HG03039 (cell line): ENCODE data around the gene TTC5.
"Not testable (repeated sequence)": the region's sequence is repeated elsewhere in the genome, so short reads cannot be mapped to it uniquely, and the experiment has no call there.

ENCODE experiments used
- ATAC-seq: cut with Tn5 transposase; IDR thresholded peaks from one replicate; pipeline ENCODE4 v1.9.1; 2021; ENCODE audit warnings: mild to moderate bottlenecking, moderate library complexity; ENCODE audit not compliant: unreplicated experiment

The TTC5 gene, protein sequence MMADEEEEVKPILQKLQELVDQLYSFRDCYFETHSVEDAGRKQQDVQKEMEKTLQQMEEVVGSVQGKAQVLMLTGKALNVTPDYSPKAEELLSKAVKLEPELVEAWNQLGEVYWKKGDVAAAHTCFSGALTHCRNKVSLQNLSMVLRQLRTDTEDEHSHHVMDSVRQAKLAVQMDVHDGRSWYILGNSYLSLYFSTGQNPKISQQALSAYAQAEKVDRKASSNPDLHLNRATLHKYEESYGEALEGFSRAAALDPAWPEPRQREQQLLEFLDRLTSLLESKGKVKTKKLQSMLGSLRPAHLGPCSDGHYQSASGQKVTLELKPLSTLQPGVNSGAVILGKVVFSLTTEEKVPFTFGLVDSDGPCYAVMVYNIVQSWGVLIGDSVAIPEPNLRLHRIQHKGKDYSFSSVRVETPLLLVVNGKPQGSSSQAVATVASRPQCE

GRCh38 chr14:20305265-20306078 lies at the start of gene TTC5:
TSS of gene TTC5 (minus strand) at chr14:20305951. CDS start at chr14:20305937, 14 bp downstream.
- ATAC-seq: peak; percentile 87

DNA sequence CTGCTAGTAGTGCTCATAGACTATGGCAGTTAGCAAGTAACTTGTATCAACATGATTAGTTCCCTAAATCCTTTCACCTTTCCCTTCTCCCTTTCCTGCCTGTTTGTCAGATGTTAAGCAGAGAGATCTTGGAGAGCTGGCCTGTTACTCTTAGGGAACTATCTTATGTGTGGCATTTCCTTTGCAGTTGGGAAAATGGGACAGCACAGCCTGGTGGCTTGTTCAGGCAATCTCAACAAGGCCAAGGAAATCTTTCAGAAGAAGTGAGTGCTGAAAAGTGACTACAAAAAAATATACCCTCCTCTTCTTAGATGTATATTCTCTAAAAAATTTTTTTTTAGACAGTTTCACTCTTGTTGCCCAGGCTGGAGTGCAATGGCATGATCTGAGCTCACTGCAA lies 45.1 kb upstream of the TTC5 start:
- ATAC-seq: no peak

- no peak for ATAC-seq
These were observed 44.5 kb upstream of the TTC5 start for GRCh38 chr14:20350282-20350681.

DNA sequence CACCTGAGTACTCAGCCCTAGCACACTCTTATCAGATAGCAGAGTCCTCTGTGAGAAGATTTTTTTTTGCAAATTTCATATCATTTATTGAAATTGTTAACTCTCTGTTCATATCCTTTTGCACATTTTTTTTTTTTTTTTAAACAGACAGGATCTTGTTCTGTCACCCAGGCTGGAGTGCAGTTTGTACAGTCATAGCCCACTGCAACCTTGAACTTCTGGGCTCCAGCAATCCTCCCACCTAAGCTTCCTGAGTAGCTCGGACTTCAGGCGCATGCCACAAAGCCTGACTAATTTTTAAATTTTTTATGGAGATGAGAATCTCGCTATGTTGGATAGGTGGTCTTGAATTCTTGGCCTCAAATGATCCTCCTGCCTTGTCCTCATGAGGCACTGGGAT lies 42.0 kb upstream of the TTC5 start:
- ATAC-seq: no peak

DNA sequence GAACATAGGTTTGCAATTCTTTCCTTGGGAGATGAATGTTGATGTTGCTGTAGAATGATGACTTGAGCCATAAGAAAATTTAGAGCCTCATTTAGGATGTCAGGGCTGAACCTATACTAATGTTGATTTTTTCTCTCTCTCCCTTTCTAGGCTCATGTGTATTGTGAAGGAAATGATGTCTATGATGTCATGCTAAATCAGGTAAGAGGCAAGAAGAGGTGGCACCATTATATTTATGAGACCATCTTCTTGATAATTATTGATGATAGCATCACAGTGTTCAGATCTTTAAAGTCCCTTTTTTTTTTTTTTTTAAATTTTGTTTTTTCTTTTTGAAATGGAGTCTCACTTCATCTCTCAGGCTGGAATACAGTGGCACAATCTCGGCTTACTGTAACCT lies 41.0 kb upstream of the TTC5 start:
- no peak for ATAC-seq

DNA sequence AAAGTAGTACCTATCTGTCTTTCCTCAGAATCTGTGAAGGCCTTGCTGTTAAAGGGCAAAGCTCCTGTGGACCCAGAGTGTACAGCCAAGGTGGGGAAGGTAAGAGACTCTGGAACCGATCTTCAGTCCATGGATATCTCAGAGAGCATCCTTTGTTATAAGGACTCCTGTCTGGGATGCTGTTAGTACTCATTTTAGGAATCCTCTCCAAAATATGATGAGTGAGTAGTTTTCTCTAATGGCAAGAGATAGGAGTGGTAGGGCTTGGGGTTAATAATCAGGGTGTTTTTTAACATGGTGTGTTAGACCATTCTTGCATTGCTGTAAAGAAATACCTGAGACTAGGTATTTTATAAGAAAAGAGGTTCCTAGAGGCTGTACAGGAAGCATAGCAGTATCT lies 39.6 kb upstream of the TTC5 start:
- no peak for ATAC-seq

GRCh38 chr14:20343862-20344220 lies 38.1 kb upstream of the TTC5 start:
- ATAC-seq: no peak

GRCh38 chr14:20343092-20343861 lies 37.5 kb upstream of the TTC5 start, which contains the start of gene PARP2:
TSS of gene PARP2 (plus strand) at chr14:20343635. CDS start at chr14:20343642, 7 bp downstream.
- ATAC-seq: peak; percentile 95

GRCh38 chr14:20341646-20342045 lies 35.9 kb upstream of the TTC5 start:
- no peak for ATAC-seq

GRCh38 chr14:20341032-20341431 lies 35.3 kb upstream of the TTC5 start:
- not testable (repeated sequence) for ATAC-seq

- ATAC-seq: no peak
These were observed 28.3 kb upstream of the TTC5 start for GRCh38 chr14:20334017-20334416.

GRCh38 chr14:20333494-20333841 lies 27.7 kb upstream of the TTC5 start:
- no peak for ATAC-seq

DNA sequence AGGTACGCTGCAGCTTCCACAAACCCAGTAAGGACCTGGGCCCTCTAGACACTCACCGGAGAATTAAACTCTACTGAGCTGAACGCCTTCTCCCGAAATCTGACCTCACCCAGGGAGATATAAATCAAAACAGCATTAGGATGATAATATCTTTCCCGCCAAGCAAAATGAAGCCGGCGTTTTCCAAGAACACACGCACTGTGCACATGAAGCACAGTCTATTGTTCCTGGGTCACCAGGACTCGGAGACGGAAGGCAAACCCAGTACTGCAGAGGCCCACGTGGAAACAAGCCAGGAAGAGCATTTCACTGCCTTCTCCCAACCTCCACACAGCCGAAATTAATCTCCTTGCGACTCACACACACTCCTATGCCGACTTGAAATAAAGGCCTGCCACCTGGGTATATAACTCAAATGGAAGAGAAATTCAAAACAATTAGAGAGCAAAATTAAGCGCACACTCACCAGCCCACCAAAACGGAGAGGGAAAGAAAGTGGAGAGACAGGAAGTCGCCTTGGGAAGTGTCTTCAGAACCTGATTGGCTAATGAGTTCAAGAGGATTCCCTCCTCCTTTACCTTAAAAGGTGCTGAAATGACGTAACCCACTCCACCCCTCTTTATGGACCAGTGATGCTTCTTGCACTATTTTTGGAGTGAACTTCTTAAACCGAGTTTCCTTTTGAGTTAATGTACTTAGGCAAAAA lies 27.2 kb upstream of the TTC5 start, which contains the start of gene CCNB1IP1:
CCNB1IP1 (minus strand) TSS at position 492 of the 706 bp plus-strand sequence. CDS start 16,756 bp downstream, outside the sequence.
- ATAC-seq: peak; percentile 97

GRCh38 chr14:20332431-20332787 lies 26.7 kb upstream of the TTC5 start:
- no peak for ATAC-seq

DNA sequence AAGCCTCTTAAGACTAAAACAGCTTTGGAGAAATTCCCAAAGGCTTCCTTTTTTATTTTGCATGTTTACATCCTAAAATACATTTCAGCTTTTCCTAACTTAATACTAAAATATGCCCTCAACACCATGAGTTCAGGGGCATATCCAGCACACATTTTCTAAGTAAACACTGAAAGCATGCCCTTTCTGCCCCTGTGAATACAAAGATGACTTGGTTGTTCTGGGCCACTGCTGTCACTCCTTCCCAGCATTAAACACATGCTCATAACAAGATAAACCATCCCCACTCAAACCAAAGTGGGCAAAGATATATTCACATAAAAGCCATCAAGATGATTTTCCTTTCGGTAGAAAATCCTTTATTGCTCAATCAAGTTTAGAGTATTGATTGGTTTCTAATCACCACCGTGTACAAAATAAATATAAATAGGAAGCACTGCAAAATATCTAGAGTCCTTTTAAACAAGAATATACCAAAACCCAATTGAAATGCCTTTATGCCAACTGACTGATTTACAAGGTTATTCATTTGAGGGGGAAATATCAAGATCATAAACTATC lies 25.4 kb upstream of the TTC5 start:
- no peak for ATAC-seq

GRCh38 chr14:20329355-20329754 lies 23.6 kb upstream of the TTC5 start:
- ATAC-seq: no peak

- ATAC-seq: no peak
These were observed 23.0 kb upstream of the TTC5 start for GRCh38 chr14:20328705-20329104.

- no peak for ATAC-seq
These were observed 21.5 kb upstream of the TTC5 start for GRCh38 chr14:20327005-20327869.

- no peak for ATAC-seq
These were observed 12.0 kb upstream of the TTC5 start for GRCh38 chr14:20317720-20318119.
